ENCODE results near the gene DGKH.

DNA sequence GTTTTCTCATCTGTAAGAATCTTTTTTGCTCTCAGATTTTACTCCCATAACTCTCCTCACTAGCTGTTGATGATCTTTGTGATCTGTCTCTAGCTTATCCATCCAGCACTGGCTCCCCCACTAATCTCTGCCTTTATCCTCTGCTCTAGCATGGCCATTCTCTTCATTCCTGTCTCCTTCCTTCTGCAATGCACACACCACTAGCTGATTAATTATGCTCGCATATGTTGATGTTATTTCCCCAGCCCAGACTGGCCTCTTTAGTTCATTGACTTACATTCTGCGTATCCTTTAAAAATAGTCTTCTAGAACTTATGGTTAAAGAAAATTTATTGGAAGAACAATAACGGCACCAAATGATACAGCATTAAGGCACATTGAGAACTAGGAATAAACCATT, 52.5 kb downstream of the DGKH start:
- TF ChIP-seq CTCF (IDR thresholded peaks at IDR 0.05) = no peak
- TF ChIP-seq POLR2A (IDR thresholded peaks at IDR 0.05) = no peak

All from body of pancreas (tissue), 4 donors.